HUES48 (cell line): Measurements from ENCODE around the gene METTL14.

Experiments used
- H3K27ac ChIP-seq: one replicate; pipeline ENCODE4 v1.7.0; 2013; ENCODE audit warnings: low read depth, low read length, inconsistent platforms
- H3K27me3 ChIP-seq: 2 replicates; pipeline ENCODE4 v1.6.1; 2013; ENCODE audit warnings: mild to moderate bottlenecking, low read length; ENCODE audit not compliant: control insufficient read depth, insufficient read depth
- H3K36me3 ChIP-seq: 2 replicates; pipeline ENCODE4 v1.6.1; 2013; ENCODE audit warnings: low read length; ENCODE audit not compliant: control insufficient read depth, insufficient read depth
- H3K4me1 ChIP-seq: 2 replicates; pipeline ENCODE4 v1.6.1; 2013; ENCODE audit warnings: mild to moderate bottlenecking, low read length; ENCODE audit not compliant: control insufficient read depth, insufficient read depth
- H3K4me3 ChIP-seq: 2 replicates; pipeline ENCODE4 v1.5.1; 2013; ENCODE audit warnings: mild to moderate bottlenecking, low read depth, low read length
- H3K9ac ChIP-seq: 2 replicates; pipeline ENCODE4 v1.6.1; 2013; ENCODE audit warnings: mild to moderate bottlenecking, low read depth, low read length, moderate library complexity
- H3K9me3 ChIP-seq: 2 replicates; pipeline ENCODE4 v1.6.1; 2013; ENCODE audit warnings: low read length; ENCODE audit not compliant: control insufficient read depth, insufficient read depth

METTL14 gene

DNA sequence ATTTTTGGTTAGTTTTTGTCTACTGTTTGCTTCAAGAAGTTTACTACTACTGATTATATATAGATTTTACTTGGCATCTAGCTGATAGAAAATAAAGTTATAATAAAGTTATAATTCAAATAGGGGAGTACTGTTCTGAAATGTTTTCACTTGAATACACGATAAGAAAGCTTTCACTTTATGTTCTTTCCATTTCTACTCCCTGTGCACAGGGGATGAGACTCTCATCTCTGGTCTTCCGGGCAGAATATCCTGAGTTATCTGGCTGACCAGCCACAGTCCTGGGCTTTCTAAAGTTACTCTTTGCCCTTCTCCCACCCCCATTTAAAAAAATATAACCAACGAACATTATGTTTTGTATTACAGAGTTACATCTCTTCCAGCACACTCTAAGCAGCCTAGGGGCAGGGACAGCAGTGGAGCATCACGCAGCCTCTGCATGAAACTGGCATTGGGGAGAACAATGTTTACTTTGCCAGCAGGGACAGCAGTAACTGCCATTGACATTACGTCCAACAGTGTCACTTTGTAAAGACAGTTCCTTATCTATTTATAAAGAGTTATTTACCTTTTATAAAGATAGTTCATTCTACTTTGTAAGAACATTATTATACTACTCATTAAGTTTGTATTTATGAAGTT lies 64.3 kb downstream of the METTL14 start:
- Histone ChIP-seq H3K9me3 (no peaks in the 10 kb centered on the region), H3K4me1 (0 out of 2 replicates have a peak, but pooled peaks cover 3% of the 10 kb centered on the region), H3K27me3 (no peaks in the 10 kb centered on the region), H3K36me3 (peaks cover 53% of the 10 kb centered on the region), H3K9ac (no peak overlapping the region), H3K4me3 (no peak overlapping the region), H3K27ac (no peak overlapping the region)

DNA sequence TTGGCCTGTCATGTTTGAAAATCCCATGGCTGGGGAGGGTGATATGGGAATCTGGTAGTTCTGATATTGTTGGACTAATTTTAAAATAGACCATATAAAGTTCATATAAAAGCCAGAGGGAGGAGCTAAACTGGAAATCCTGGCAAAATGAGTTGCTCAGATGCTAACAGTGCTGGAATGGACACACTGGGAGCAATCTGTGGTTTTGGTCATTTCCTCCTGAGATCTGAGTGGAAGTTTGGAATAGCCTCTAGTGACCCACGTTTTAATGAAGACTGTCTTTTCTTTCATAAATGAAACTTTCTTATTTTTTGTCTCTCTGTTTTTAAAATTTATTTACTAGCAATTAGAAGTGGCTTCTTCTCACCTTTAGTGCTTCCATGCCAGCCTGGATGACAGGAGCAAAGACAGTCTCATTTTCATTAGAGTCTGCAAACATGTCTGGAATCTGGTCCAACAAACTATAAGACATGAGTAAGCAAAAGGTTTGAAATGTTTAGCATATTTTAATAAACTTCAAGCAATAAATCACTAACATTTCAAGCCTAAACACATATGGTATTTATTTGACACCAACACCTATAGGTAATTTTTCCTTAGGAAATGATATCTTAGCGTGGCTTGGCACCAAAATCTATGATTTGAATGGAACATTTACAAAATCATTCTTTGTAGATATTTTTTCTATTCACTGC lies 66.6 kb downstream of the METTL14 start:
- H3K27me3 ChIP-seq, result no peaks in the 10 kb centered on the region
- H3K9ac ChIP-seq, result no peak overlapping the region
- no peak overlapping the region for H3K27ac ChIP-seq
- H3K4me1 ChIP-seq, result peaks cover 22% of the 10 kb centered on the region; the same call in 1 of the 2 replicates
- no peaks in the 10 kb centered on the region for H3K9me3 ChIP-seq
- peaks cover 47% of the 10 kb centered on the region for H3K36me3 ChIP-seq
- H3K4me3 ChIP-seq, result no peak overlapping the region

- no peak overlapping the region for H3K27ac ChIP-seq
- no peak overlapping the region for H3K9ac ChIP-seq
These were observed 67.4 kb downstream of the METTL14 start for GRCh38 chr4:118752551-118752950.

DNA sequence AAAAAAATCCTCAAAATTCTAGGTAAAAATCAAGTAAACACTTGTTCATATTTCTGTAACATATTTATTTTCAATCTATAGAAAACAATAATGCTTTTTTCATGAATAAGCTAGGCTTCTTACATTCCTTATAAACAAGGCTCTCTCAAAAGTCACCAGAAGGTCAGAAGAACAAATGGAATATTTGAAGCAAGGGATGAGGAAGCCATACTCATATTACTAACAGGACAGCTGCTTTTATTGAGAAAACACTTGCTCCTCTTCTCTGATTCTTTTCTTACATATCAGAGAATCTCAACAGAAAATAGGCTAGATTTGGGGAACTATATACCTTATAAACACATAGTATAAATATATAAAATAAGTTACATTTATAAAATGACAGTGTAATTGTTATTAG lies 67.9 kb downstream of the METTL14 start:
- no peaks in the 10 kb centered on the region for H3K27me3 ChIP-seq
- no peak overlapping the region for H3K9ac ChIP-seq
- H3K27ac ChIP-seq, result no peak overlapping the region
- H3K9me3 ChIP-seq, result no peaks in the 10 kb centered on the region
- H3K4me3 ChIP-seq, result no peak overlapping the region
- H3K4me1 ChIP-seq, result peaks cover 22% of the 10 kb centered on the region; the same call in 1 of the 2 replicates
- peaks cover 58% of the 10 kb centered on the region for H3K36me3 ChIP-seq

More at GRCh38 chr4:118752551-118752950, 67.4 kb downstream of the METTL14 start:
- peaks cover 55% of the 10 kb centered on the region for H3K36me3 ChIP-seq
- H3K27me3 ChIP-seq, result no peaks in the 10 kb centered on the region
- no peaks in the 10 kb centered on the region for H3K9me3 ChIP-seq
- no peak overlapping the region for H3K4me3 ChIP-seq
- H3K4me1 ChIP-seq, result peaks cover 22% of the 10 kb centered on the region; the same call in 1 of the 2 replicates

DNA sequence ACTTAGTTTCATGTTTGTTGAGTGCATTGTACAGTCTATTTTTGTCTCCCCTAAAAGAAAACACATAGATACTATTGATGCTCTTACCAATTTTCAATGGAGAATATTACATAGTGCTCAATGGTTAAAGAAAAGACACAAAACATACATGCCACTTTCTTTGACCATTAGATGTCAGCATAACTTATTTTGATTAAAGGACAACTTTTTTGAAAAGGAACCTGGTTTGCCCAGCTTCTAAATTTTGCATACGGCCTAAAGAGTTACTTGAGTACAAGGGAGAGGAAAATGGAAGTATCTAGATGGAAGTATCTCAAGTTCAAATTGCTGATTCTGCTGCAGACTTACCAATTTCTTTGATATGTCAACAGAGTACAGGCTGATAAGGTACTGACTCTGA lies 68.5 kb downstream of the METTL14 start:
- Histone ChIP-seq H3K9me3 (no peaks in the 10 kb centered on the region), H3K4me3 (no peak overlapping the region), H3K27ac (no peak overlapping the region), H3K4me1 (peaks cover 22% of the 10 kb centered on the region; the same call in 1 of the 2 replicates), H3K9ac (no peak overlapping the region), H3K27me3 (no peaks in the 10 kb centered on the region), H3K36me3 (peaks cover 54% of the 10 kb centered on the region)

- Histone ChIP-seq H3K4me1 (peaks cover 22% of the 10 kb centered on the region; the same call in 1 of the 2 replicates), H3K27me3 (no peaks in the 10 kb centered on the region), H3K9me3 (no peaks in the 10 kb centered on the region), H3K9ac (no peak overlapping the region), H3K4me3 (no peak overlapping the region), H3K36me3 (peaks cover 52% of the 10 kb centered on the region), H3K27ac (no peak overlapping the region)
These were observed 69.7 kb downstream of the METTL14 start for GRCh38 chr4:118754890-118755289.

DNA sequence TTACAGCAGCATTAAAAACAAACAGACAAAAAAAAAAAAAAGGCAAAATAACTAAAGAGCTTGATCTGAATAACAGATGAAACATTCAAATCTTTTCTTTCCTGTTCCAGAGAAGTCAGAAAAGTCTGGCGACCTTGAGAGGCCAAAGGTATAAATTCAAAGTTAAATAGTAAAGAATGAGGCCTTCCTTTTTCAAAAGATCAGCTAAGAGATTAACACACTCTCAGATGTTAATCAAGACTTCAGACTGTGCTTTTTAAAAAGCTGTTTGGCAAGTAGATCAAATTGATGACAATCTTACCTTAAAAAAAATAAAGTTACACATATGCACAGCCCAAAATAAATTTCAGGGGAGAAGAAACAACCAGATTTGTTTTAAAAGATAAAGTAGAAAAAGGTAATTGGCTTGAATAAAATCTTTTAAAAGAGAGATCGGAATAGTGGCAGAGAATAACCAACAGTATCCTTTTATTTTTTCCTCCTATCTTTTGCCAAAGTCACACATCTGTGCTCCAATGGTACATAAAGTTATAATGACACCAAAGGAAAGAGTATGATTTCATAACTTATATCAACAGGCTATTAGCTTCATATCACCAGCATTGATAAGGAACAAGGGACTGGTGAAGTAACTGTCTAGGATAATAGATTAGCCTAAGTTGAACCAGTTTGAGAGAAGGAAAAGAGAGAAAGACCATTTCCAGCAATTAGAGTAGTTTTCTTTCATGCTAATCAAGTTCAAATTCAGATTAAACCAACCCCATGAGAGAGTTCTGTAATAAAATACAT lies 70.4 kb downstream of the METTL14 start:
- peaks cover 51% of the 10 kb centered on the region for H3K36me3 ChIP-seq
- H3K27me3 ChIP-seq, result no peaks in the 10 kb centered on the region
- H3K9ac ChIP-seq, result no peak overlapping the region
- H3K4me3 ChIP-seq, result no peak overlapping the region
- no peaks in the 10 kb centered on the region for H3K9me3 ChIP-seq
- H3K27ac ChIP-seq, result no peak overlapping the region
- peaks cover 22% of the 10 kb centered on the region; the same call in 1 of the 2 replicates for H3K4me1 ChIP-seq

GRCh38 chr4:118756429-118756828 lies 71.2 kb downstream of the METTL14 start:
- H3K9me3 ChIP-seq, result no peaks in the 10 kb centered on the region
- no peak overlapping the region for H3K4me3 ChIP-seq
- peaks cover 50% of the 10 kb centered on the region for H3K36me3 ChIP-seq
- no peaks in the 10 kb centered on the region for H3K27me3 ChIP-seq
- H3K27ac ChIP-seq, result no peak overlapping the region
- no peak overlapping the region for H3K9ac ChIP-seq
- H3K4me1 ChIP-seq, result peaks cover 22% of the 10 kb centered on the region; the same call in 1 of the 2 replicates

DNA sequence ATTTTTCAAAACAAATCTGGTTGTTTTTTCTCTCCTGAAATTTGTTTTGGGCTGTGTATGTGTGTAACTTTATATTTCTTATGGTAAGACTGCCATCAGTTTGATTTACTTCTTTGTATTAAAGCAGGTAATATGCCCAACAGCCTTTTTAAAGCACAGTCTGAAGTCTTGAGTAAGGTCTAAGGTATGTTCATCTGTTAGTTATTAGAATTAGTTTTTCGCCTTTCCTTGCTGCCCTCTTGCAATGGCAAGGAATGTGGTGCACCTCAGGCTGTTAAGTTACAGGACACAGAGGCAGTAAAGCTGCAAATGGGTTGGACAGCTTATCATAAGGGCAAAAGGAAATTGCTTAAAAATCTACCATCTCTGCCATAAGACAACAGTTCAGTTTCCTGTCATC lies 71.8 kb downstream of the METTL14 start:
- no peak overlapping the region for H3K27ac ChIP-seq
- H3K36me3 ChIP-seq, result peaks cover 50% of the 10 kb centered on the region

DNA sequence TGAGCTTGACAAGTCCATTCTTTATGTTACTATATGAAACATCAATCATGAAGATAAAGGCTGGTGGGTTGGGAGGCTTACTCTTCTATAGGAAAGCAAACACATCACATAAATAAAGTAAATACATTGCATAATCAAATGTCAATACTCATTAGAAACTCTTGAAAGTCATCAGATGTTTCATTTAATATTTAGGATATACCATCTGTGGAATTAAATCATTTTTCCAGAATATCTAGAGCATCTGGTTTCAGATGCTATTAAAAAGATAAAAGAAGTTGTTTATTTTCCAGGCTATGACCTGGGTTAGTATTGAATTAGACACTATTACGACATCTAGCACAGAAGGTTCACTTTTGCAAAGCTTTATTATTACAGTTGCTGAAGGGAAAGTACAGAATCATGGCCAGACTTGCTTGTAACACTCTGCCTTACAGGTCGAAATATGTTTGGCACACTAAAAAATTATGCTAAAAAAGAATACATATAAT lies 72.6 kb downstream of the METTL14 start:
- H3K9me3 ChIP-seq, result no peaks in the 10 kb centered on the region
- no peaks in the 10 kb centered on the region for H3K27me3 ChIP-seq
- H3K4me1 ChIP-seq, result peaks cover 22% of the 10 kb centered on the region; the same call in 1 of the 2 replicates
- peaks cover 50% of the 10 kb centered on the region for H3K36me3 ChIP-seq
- H3K9ac ChIP-seq, result no peak overlapping the region
- no peak overlapping the region for H3K27ac ChIP-seq
- H3K4me3 ChIP-seq, result no peak overlapping the region

More for the DNA sequence above, 71.8 kb downstream of the METTL14 start:
- Histone ChIP-seq H3K27me3 (no peaks in the 10 kb centered on the region), H3K4me1 (peaks cover 22% of the 10 kb centered on the region; the same call in 1 of the 2 replicates), H3K9ac (no peak overlapping the region), H3K4me3 (no peak overlapping the region), H3K9me3 (no peaks in the 10 kb centered on the region)
